IMR-90 (cell line): ENCODE results near the gene KCNMB2. TPM values are rescaled to one million over a fixed set of nuclear protein-coding genes. Genes with fewer than 3 reads are reported as not detected.

ENCODE experiments used
- ATAC-seq: fragments of 200-7000 bp; cut with Tn5 transposase; 2 replicates; pipeline ENCODE4 v1.9.1; 2020; ENCODE audit warnings: low read depth, mild to moderate bottlenecking, moderate library complexity
- BruUV-seq: library from RNA; stranded (reverse); fragments of 400-500 nt; replicated peaks from 2 replicates; lab custom pipeline; 2021; lab: Mats Ljungman, UMichigan
- CTCF ChIA-PET: fragments of 300-600 bp; formaldehyde crosslinking; extraction: SDS; loops from one replicate; lab custom pipeline; 2021; ENCODE audit warnings: antibody characterized with exemption; lab: Yijun Ruan, JAX
- POLR2A ChIA-PET: fragments of 300-600 bp; sonication (Branson Sonifier 250); formaldehyde crosslinking; loops from one replicate; lab custom pipeline; 2022; ENCODE audit warnings: antibody characterized with exemption; ENCODE audit not compliant: unreplicated experiment; lab: Charles Lee
- DNase-seq: peaks from one replicate; pipeline ENCODE4 v3.0.0; 2013
- H2AFZ ChIP-seq: replicated peaks from 2 replicates; pipeline ENCODE3; 2013; ENCODE audit warnings: low read length, mild to moderate bottlenecking; ENCODE audit not compliant: poor library complexity
- H2AK5ac ChIP-seq: 2 replicates; pipeline ENCODE4 v1.6.1; 2013; ENCODE audit warnings: low read depth, low read length, inconsistent platforms
- H2AK9ac ChIP-seq: replicated peaks from 2 replicates; pipeline ENCODE3; 2013; ENCODE audit warnings: mild to moderate bottlenecking, low read depth, low read length, moderate library complexity; ENCODE audit not compliant: poor library complexity
- H2BK120ac ChIP-seq: 2 replicates; pipeline ENCODE4 v1.6.1; 2013; ENCODE audit warnings: low read depth, low read length, inconsistent platforms
- H2BK15ac ChIP-seq: 3 replicates; pipeline ENCODE4 v1.6.1; 2013; ENCODE audit warnings: low read depth, low read length, inconsistent platforms
- H2BK20ac ChIP-seq: 2 replicates; pipeline ENCODE4 v1.6.1; 2013; ENCODE audit warnings: low read depth, mild to moderate bottlenecking, inconsistent platforms, low read length, moderate library complexity
- H2BK5ac ChIP-seq: 2 replicates; pipeline ENCODE4 v1.6.1; 2013; ENCODE audit warnings: mild to moderate bottlenecking, low read depth, low read length, inconsistent platforms; ENCODE audit not compliant: poor library complexity, severe bottlenecking
- H3K14ac ChIP-seq: replicated peaks from 2 replicates; pipeline ENCODE4 v1.6.1; 2013; ENCODE audit warnings: low read depth, low read length, inconsistent platforms
- H3K18ac ChIP-seq: 2 replicates; pipeline ENCODE4 v1.6.1; 2013; ENCODE audit warnings: low read depth, low read length, control low read depth
- H3K23ac ChIP-seq: 2 replicates; pipeline ENCODE4 v1.6.1; 2013; ENCODE audit warnings: low read depth, low read length, inconsistent platforms
- H3K27ac ChIP-seq: 2 replicates; pipeline ENCODE4 v1.5.1; 2013; ENCODE audit warnings: mild to moderate bottlenecking, control low read depth, low read length; ENCODE audit not compliant: insufficient read depth
- H3K27me3 ChIP-seq: 2 replicates; pipeline ENCODE4 v1.6.1; 2013; ENCODE audit warnings: low read length; ENCODE audit not compliant: control insufficient read depth, insufficient read depth
- H3K36me3 ChIP-seq: 2 replicates; pipeline ENCODE4 v1.6.1; 2013; ENCODE audit warnings: low read length, mixed read lengths; ENCODE audit not compliant: control insufficient read depth, insufficient read depth
- H3K4ac ChIP-seq: 2 replicates; pipeline ENCODE4 v1.6.1; 2013; ENCODE audit warnings: low read depth, low read length, inconsistent platforms
- H3K4me1 ChIP-seq: 2 replicates; pipeline ENCODE4 v1.6.1; 2013; ENCODE audit warnings: low read length, mixed read lengths; ENCODE audit not compliant: control insufficient read depth, insufficient read depth
- H3K4me2 ChIP-seq: 2 replicates; pipeline ENCODE4 v1.6.1; 2013; ENCODE audit warnings: low read depth, mild to moderate bottlenecking, control low read depth, low read length, moderate library complexity
- H3K4me3 ChIP-seq: 2 replicates; pipeline ENCODE4 v1.5.1; 2013; ENCODE audit warnings: low read depth, mild to moderate bottlenecking, control low read depth, low read length, moderate library complexity; ENCODE audit not compliant: insufficient read depth
- H3K56ac ChIP-seq: 2 replicates; pipeline ENCODE4 v1.6.1; 2013; ENCODE audit warnings: low read length, inconsistent platforms; ENCODE audit not compliant: insufficient read depth; ENCODE audit errors: extremely low read depth
- H3K79me1 ChIP-seq, 2 experiments: 2 replicates each; pipeline ENCODE4 v1.6.1; 2013; ENCODE audit warnings: low read length in 2 of 2, inconsistent platforms in 1 of 2, low read depth in 1 of 2
- H3K9ac ChIP-seq: 2 replicates; pipeline ENCODE4 v1.6.1; 2013; ENCODE audit warnings: low read depth, low read length, control low read depth
- H3K9me1 ChIP-seq: 2 replicates; pipeline ENCODE4 v1.6.1; 2013; ENCODE audit warnings: low read length, inconsistent platforms; ENCODE audit not compliant: insufficient read depth
- H3K9me3 ChIP-seq: 2 replicates; pipeline ENCODE4 v1.6.1; 2013; ENCODE audit warnings: low read length; ENCODE audit not compliant: control insufficient read depth, insufficient read depth
- H4K20me1 ChIP-seq: 2 replicates; pipeline ENCODE4 v1.6.1; 2013; ENCODE audit warnings: low read length, inconsistent platforms; ENCODE audit not compliant: insufficient read depth
- H4K5ac ChIP-seq: 2 replicates; pipeline ENCODE4 v1.6.1; 2013; ENCODE audit warnings: mild to moderate bottlenecking, low read depth, low read length, control low read depth
- H4K8ac ChIP-seq, 2 experiments: 2 replicates each; pipeline ENCODE4 v1.6.1; 2013; ENCODE audit warnings: low read depth in 2 of 2, low read length in 2 of 2, control low read depth in 1 of 2, inconsistent platforms in 1 of 2
- H4K91ac ChIP-seq: 2 replicates; pipeline ENCODE4 v1.6.1; 2013; ENCODE audit warnings: low read depth, low read length, inconsistent platforms; ENCODE audit not compliant: insufficient read depth
- FOS ChIP-seq: fragments of 150-350 bp; IDR thresholded peaks from 2 replicates; pipeline ENCODE4 v1.6.1; 2016; ENCODE audit warnings: low read depth, low read length
- MAFK ChIP-seq: IDR thresholded peaks from 2 replicates; pipeline ENCODE4 v1.6.1; 2012; ENCODE audit warnings: low read depth, low read length, improper control_type of control experiment
- RAD21 ChIP-seq: IDR thresholded peaks from 2 replicates; pipeline ENCODE4 v1.6.1; 2012; ENCODE audit warnings: low read length, improper control_type of control experiment
- WGBS, 2 experiments: methylation state at CpG; one replicate each; pipeline versions ENCODE4 v1.1.5 to v1.1.7; 2013; ENCODE audit warnings: missing lambda C conversion rate in 2 of 2; ENCODE audit not compliant: insufficient read length in 1 of 2; ENCODE audit errors: extremely low coverage in 2 of 2; 5-methylcytosine and 5-hydroxymethylcytosine counted together
- dilution Hi-C: fragments of 300-500 bp; cut with HindIII; formaldehyde crosslinking; loops from one replicate; pipeline ENCODE4 v1.14.3; 2018; ENCODE audit warnings: low sequenced_read_pairs; ENCODE audit not compliant: unreplicated experiment
- in situ Hi-C: fragments of 300-500 bp; cut with MboI; formaldehyde crosslinking; loops from 3 replicates; pipeline ENCODE4 v1.14.3; 2019; ENCODE audit warnings: low sequenced_read_pairs, inconsistent platforms, mixed read lengths
- intact Hi-C: fragments of 100-400 bp; cut with micrococcal nuclease; formaldehyde crosslinking; loops from 2 replicates; pipeline ENCODE4 v1.10.0; 2022
- polyA plus RNA-seq, 3 experiments: library from polyadenylated mRNA; depleted of rRNA; stranded (reverse); fragments of >200 nt; gene quantifications; 2 replicates each; pipeline ENCODE4 v1.2.3, GENCODE V29; 2012; ENCODE audit warnings: low replicate concordance in 1 of 3
- total RNA-seq: library from RNA; depleted of rRNA; stranded (reverse); fragments of >200 nt; gene quantifications from 2 replicates; pipeline ENCODE4 v1.2.3, GENCODE V29; 2012

KCNMB2 gene
- total and polyA plus RNA-seq, 2 of the 4 experiments (the other 2 are of a cell fraction): not detected

GRCh38 chr3:178676942-178677790 lies 140.9 kb downstream of the KCNMB2 start (continued):
- no peak for TF ChIP-seq FOS

- Histone ChIP-seq H4K5ac (no peak overlapping the region), H3K79me1 (no peaks in the 10 kb centered on the region), H3K4me2 (no peak overlapping the region), H4K91ac (no peak overlapping the region), H3K23ac (no peak overlapping the region), H3K18ac (no peak overlapping the region), H2AFZ (no peak overlapping the region), H3K9me1 (no peaks in the 10 kb centered on the region), H2BK5ac (no peak overlapping the region), H3K4me3 (no peak overlapping the region), H3K14ac (no peak overlapping the region), H3K9ac (no peak overlapping the region), H3K27me3 (peaks cover 3% of the 10 kb centered on the region; the same call in 1 of the 2 replicates), H3K27ac (no peak overlapping the region), H2BK20ac (no peak overlapping the region), H3K4me1 (no peaks in the 10 kb centered on the region), H2AK9ac (no peak overlapping the region), H3K4ac (no peak overlapping the region), H3K36me3 (no peaks in the 10 kb centered on the region), H2BK15ac (no peak overlapping the region), H3K9me3 (no peaks in the 10 kb centered on the region), H4K8ac (no peak overlapping the region), H3K56ac (no peak overlapping the region), H2AK5ac (no peak overlapping the region), H4K20me1 (no peaks in the 10 kb centered on the region), H2BK120ac (no peak overlapping the region)
- DNase-seq (no peak), ATAC-seq (no peak)
- no TSS peak for BruUV-seq
- intact Hi-C loops (no loop called here), in situ Hi-C loops (no loop called here), dilution Hi-C loops (no loop called here)
- ChIA-PET CTCF (no interaction called here), POLR2A (no interaction called here)
- no CpG with 5 or more reads among the region's 2 CpGs for whole genome bisulfite sequencing, 2 experiments
- TF ChIP-seq MAFK (no peak), RAD21 (no peak)
Measured at GRCh38 chr3:178677961-178678360, 141.7 kb downstream of the KCNMB2 start.
